Vagina (tissue), 2 donors: ENCODE results near the gene ARID1A.

Experiments
- POLR2A ChIP-seq, 2 donors: fragments of 450-650 bp; IDR thresholded peaks; one replicate each; pipeline ENCODE4 v1.6.1; 2017; ENCODE audit warnings: antibody characterized with exemption in 2 of 2, mild to moderate bottlenecking in 2 of 2, moderate library complexity in 2 of 2
- POLR2AphosphoS5 ChIP-seq, 2 donors: sonication (generic); formaldehyde crosslinking; IDR thresholded peaks; one replicate each; pipeline ENCODE4 v1.9.0; 2017; ENCODE audit warnings: antibody characterized with exemption in 2 of 2, mild to moderate bottlenecking in 2 of 2, low read depth in 1 of 2; ENCODE audit not compliant: insufficient read depth in 1 of 2
- TF ChIP-seq, protein P1 (sequence below), 3 experiments: fragments of 450-650 bp in 2 of 3; fragments of 200-600 bp in 1 of 3; sonication (generic) in 1 of 3; IDR thresholded peaks; one replicate each; pipeline ENCODE4 v1.5.1; 2017 to 2019; ENCODE audit warnings: antibody characterized with exemption in 3 of 3, mild to moderate bottlenecking in 2 of 3, moderate library complexity in 2 of 3

DNA sequence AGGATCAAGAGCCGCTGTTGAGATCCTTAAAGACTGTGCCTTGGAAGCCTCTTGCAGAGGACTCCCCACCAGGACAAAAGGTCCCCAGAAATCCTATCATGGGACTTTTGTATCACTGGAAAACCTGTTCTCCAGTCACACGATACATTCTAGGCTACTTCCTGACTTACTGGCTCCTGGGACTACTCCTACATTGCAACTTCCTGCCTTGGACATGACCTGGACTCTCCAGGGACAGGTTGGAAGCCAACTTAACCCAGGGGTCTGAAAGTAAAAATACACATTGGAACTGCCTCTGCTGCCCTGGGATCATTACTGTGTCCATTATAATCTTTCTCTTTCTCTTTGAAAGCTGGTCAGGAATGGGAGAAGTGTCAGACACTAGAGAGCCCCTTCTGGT, 101.8 kb downstream of the ARID1A start:
- no peak for TF ChIP-seq POLR2A (IDR thresholded peaks at IDR 0.05)
- TF ChIP-seq, protein P1, sequence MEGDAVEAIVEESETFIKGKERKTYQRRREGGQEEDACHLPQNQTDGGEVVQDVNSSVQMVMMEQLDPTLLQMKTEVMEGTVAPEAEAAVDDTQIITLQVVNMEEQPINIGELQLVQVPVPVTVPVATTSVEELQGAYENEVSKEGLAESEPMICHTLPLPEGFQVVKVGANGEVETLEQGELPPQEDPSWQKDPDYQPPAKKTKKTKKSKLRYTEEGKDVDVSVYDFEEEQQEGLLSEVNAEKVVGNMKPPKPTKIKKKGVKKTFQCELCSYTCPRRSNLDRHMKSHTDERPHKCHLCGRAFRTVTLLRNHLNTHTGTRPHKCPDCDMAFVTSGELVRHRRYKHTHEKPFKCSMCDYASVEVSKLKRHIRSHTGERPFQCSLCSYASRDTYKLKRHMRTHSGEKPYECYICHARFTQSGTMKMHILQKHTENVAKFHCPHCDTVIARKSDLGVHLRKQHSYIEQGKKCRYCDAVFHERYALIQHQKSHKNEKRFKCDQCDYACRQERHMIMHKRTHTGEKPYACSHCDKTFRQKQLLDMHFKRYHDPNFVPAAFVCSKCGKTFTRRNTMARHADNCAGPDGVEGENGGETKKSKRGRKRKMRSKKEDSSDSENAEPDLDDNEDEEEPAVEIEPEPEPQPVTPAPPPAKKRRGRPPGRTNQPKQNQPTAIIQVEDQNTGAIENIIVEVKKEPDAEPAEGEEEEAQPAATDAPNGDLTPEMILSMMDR (IDR thresholded peaks at IDR 0.05): no peak
- TF ChIP-seq POLR2AphosphoS5 (IDR thresholded peaks at IDR 0.05; ENCODE audit: insufficient read depth in 1 of 2, low read depth in 1 of 2): no peak
